Breast epithelium (tissue), 3 donors: Measurements from ENCODE around the gene NRP1.

ENCODE experiments used
- CTCF ChIP-seq, 3 donors: fragments of 450-650 bp; IDR thresholded peaks; one replicate each; pipeline ENCODE4 v1.5.1; 2016 to 2017; ENCODE audit warnings: antibody characterized with exemption in 3 of 3, mild to moderate bottlenecking in 3 of 3, moderate library complexity in 3 of 3
- POLR2AphosphoS5 ChIP-seq, 3 donors: sonication (generic); formaldehyde crosslinking; IDR thresholded peaks; one replicate each; pipeline ENCODE4 v1.6.1; 2017; ENCODE audit warnings: antibody characterized with exemption in 3 of 3

- TF ChIP-seq CTCF (IDR thresholded peaks at IDR 0.05), result peak; percentile 49 to 65 (median 53)
- TF ChIP-seq POLR2AphosphoS5 (IDR thresholded peaks at IDR 0.05), result peak; percentile 34 to 54 (median 48)
Measured at GRCh38 chr10:33334805-33335550, 511 bp upstream of the NRP1 start.
